GM11168 (cell line): Measurements from ENCODE around the gene TMEM259.

Experiments used
- in situ Hi-C: fragments of 300-500 bp; cut with MboI; formaldehyde crosslinking; loops from one replicate; pipeline ENCODE4 v1.12.0; 2022; ENCODE audit warnings: low sequenced_read_pairs; ENCODE audit not compliant: unreplicated experiment

The TMEM259 gene

DNA sequence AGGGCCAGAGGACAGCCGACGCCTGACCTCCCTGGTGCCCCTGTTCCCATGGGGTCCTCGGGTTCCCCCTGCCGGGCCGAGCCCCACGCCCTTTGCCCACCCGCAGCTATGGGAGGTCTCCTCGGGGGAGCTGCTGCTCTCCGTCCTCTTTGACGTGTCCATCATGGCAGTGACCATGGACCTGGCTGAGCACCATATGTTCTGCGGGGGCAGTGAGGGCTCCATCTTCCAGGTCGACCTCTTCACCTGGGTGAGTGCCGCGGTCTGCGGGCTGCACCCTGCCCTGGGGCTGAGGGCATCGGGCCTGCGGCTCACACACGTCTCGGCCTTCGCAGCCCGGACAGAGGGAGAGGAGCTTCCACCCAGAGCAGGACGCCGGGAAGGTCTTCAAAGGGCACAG is 30.2 kb downstream of the TMEM259 start:
- in situ Hi-C loops, result no loop called here

DNA sequence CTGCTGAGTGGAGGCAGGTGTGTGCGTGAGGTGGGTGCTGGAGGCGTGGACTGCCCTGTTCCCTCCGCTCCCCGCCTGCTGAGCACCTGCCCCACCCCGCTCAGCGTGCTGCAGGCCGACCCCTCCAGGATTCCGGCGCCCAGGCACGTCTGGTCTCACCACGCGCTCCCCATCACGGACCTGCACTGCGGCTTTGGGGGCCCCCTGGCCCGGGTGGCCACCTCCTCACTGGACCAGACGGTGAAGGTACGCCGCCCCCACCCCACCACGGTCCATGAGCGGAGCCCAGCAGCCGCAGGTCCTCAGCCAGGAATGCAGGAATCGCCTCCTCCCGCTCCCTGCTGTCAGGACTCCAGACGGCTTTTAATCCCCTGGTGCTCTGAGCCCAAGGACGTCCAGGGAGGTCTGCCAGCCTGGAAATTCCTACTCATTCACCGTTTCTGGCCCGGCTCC is 30.8 kb downstream of the TMEM259 start:
- in situ Hi-C loops, result no loop called here

DNA sequence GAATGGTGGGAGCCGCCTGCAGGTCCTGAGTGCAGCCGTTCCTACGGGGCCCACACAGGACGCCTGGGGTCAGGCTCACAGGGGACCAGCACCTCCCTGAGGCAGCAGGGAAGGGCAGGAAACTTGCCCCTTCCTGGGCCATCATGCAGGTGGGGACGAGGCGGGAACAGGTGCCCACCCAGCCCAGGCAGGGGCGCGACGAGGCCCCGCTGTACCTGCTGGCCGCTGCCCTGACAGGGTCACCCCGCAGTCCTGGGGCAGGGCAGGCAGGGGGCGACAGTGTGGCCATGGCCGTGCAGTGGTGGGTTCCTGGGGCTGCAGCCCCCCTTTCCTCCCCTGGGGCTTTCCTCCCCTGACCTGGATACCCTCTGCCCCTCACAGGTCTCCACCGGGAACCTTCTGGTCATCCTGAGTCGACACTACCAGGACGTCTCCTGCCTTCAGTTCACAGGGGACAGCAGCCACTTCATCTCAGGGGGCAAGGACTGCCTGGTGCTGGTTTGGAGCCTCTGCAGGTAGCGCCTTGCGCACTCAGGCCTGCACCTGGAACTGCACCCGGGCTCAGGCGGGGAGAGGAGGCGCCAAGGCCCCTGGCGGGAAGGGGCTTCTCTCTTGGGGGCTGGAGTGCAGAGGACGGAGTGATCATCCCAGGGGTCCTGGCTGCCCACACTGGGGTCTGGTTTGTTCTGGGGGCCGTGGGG is 31.4 kb downstream of the TMEM259 start:
- in situ Hi-C loops, result loop anchor here (10.0 kb wide), 1 partner anchor 125 kb away; no protein-coding TSS in a partner anchor

DNA sequence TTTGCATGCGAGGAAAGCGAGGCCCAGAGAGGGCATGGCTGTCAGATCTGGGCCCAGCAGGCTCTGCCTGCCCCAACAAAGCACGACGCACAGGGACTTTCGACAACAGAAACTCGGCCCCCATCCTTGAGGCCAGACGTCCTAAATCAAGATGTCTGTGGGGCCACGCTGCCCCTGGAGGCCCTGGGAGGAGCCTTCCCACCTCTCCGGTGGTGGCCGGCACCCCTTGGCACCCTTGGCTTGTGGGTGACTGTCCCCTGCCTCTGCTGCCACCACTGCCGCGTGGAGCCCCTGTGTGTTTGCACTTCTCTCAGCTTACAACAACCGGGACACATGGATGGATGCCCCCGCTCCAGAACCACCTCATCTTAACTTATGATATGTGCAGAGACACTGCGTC is 32.4 kb downstream of the TMEM259 start:
- in situ Hi-C loops, result loop anchor here (10.0 kb wide), 1 partner anchor 124 kb away; no protein-coding TSS in a partner anchor

DNA sequence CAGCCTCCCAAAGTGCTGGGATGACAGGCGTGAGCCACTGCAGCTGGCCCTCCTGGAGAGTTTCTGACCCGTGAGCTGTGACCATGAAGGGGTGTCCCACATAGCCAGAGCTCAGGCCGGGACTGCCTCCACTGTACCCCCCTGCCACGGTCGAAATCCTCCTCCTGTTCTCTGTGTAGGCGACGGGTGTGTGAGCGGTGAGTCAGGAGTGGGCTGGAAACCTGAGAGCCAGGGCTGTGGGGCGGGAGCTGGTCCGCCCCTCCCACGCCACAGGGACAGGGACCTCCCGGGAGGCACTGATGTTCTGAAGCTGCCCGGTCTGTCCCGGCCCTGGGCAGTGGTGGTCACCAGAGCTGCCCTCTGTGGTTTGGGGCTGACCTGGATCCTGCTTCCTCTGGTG is 32.8 kb downstream of the TMEM259 start:
- in situ Hi-C loops, result loop anchor here (10.0 kb wide), 1 partner anchor 123 kb away; no protein-coding TSS in a partner anchor

DNA sequence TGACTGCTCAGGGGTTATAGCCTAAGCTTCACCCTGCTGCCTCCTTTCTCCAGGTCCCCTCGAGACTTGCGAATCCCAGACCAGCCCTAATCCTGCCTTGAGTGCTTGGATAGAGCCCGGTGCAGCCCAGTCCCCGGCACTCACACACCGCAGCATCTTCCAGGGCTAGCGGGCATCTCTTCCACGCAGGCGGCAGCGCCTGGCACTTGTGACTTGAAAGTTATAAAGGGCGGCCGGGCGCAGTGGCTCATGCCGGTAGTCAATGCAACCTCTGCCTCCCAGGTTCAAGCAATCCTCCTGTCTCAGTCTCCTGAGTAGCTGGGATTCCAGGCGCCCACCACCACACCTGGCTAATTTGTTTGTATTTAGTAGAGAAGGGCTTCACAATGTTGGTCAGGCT is 34.8 kb downstream of the TMEM259 start:
- in situ Hi-C loops, result loop anchor here (10.0 kb wide), 1 partner anchor 121 kb away; no protein-coding TSS in a partner anchor

DNA sequence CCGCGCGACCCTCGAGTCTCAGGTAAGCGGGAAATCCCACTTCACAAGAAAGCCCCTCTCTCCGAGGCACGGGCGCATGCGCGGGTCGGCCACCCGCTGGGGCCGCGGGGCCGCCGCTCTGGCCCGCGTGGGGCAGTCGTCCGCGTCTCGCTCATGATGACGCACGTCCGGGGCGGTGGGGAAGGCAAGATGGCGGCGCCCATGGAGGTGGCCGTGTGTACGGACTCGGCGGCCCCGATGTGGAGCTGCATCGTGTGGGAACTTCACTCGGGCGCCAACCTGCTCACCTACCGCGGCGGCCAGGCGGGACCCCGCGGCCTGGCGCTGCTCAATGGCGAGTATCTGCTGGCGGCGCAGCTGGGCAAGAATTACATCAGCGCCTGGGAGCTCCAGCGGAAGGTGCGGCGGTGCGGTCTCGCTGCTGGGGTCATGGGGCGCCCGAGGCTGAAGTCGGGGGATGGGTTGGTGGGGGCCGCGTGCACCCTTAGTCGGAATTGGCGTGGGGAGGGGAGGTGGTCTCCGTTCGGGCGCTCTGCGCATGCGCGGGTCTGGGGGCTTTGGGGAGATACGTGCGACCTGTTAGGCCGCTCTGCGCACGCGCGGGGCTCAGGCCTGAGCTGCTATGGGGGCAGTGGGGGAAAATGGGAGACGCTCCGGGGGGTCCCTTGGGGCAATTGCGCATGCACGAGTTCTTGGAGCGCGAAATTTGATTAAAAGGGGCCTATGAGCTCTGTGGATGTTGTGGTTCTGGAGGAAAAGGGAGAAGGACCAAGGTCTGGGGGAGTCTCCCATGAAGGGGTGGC is 36.6 kb downstream of the TMEM259 start, which contains the start of gene WDR18:
WDR18 (plus strand) TSS at position 181 of the 803 bp plus-strand sequence; CDS start at position 190, 9 bp downstream.
- in situ Hi-C loops, result loop anchor here (5.0 to 10.0 kb wide), 2 partner anchors 62 to 120 kb away; no protein-coding TSS in a partner anchor

DNA sequence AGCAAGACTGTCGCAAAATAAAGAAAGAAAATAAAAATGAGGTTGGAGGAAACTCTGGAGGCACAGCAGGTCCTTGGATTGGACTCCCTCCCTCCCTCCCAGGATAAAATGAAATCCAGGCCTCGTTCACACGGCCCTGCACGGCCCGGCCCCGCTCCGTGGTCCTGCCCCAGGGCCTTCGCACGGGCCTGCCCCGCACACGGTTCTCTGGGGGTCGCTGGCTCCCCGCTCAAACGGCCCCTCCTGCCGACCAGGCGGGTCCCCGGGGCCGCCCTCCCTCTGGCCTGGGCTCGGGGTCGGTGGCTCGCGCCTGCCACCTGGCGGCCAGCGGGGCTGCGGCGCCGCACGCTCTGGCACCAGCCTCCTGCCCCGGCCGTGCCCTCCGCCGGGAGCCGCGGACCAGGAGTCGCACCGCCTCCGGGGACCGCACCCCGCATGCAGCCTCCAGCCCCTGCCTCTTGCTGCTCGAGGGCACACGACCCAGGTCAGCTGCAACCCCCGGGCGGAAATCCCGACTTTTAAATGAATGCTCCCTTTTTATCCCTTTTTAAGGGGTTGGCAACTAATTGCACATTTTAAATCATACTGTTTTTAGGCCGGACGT is 38.3 kb downstream of the TMEM259 start:
- in situ Hi-C loops, result loop anchor here (5.0 to 10.0 kb wide), 2 partner anchors 60 to 118 kb away; no protein-coding TSS in a partner anchor

DNA sequence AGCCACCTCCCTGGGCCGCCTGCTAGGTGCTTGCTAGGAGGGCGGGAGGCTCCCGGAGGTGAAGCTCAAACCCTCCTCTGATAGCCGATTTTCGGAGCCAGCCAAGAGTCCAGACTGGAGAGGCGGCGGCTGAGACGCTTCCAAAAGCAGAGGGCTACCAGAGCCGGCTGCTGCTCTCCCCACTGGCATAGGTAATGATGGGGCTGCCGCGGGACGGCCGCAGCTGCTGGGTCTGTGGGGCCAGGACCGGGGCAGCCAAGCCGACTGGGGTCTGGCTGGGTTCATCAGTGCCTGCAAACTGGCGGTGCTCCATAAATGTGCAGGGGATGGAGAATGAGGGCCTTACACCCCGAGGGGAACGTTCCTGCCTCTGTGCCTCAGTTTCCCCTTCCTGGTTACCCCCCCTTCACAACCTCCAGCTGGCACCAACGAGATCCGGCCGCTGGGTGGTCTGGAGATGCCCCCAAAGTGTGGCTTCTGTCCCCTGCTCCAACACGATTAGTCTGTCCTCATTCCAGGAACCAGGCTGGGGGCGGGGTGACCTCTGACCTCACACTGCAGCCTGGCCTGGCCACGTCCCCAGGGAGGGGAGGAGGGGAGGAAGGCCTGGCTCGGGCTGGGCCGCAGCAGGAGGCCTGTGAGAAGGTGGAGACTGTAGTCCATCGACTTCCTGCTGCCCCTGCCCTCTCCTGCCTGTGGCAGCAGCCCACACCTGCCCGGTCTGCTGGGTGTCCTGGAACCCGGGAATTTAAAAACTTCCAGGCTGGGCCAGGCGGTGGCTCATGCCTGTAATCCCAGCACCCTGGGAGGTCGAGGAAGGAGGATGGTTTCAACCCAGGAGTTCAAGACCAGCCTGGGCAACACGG is 40.6 kb downstream of the TMEM259 start:
- in situ Hi-C loops, result loop anchor here (5.0 to 10.0 kb wide), 2 partner anchors 58 to 116 kb away; no protein-coding TSS in a partner anchor

DNA sequence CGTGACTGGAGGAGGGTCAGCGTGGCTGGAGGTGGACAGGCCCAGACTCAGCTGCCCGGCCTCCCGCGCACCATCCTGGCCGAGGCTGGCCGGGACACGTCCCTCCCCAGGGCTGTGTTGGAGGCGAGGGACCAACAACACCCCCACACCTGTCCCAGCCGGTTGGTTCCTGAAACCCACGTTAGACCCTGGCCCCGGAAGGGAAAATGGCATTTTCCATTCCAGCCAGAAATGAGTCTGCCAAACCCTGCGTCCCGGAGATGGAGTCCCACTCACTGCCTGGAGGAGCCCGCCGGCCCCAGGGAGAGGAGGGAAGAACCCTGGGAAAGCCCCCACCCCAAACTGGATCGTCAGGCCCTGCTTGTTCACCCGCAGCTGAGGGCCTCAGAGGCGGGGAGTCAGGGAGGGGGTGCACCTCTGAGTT is 41.6 kb downstream of the TMEM259 start:
- in situ Hi-C loops, result no loop called here

DNA sequence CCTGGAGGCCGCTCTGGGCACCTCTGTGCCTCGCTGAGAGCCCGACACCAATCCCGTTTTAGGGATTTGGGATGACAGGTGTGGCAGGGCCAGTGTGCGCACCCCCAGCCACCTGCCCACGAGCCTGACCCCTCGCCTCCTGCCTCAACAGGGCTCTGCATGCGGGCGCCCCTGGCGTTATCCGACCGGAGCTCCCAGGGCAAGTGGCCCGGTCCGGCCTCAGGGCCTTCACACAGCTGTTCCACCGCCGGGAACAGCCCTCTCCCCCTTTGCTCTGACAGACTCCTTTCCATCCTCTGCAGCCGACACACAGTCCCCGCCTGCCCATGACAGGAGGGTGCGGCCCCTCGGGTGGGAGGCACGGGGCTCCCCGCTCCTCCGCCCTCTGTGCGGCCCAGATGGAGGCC is 43.9 kb downstream of the TMEM259 start:
- in situ Hi-C loops, result no loop called here

DNA sequence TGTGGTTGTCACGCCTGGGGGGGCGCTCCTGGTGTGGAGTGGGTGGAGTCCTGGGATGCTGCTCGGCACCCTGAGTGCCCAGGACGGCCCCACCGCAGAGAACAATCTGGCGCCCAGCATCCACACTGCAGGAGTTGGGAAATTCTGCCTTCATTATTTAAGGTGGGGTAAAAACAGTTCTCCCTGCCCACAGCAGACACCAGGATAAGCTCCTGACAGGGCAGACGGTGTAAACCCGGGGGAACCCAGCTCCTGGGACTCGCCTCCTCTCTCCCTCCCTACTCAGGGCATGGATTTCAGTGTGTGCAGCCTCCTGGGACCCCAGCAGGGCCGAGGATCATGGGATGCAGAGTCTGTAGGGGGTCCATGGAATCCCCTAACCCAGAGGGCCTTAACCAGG is 44.4 kb downstream of the TMEM259 start:
- in situ Hi-C loops, result no loop called here

DNA sequence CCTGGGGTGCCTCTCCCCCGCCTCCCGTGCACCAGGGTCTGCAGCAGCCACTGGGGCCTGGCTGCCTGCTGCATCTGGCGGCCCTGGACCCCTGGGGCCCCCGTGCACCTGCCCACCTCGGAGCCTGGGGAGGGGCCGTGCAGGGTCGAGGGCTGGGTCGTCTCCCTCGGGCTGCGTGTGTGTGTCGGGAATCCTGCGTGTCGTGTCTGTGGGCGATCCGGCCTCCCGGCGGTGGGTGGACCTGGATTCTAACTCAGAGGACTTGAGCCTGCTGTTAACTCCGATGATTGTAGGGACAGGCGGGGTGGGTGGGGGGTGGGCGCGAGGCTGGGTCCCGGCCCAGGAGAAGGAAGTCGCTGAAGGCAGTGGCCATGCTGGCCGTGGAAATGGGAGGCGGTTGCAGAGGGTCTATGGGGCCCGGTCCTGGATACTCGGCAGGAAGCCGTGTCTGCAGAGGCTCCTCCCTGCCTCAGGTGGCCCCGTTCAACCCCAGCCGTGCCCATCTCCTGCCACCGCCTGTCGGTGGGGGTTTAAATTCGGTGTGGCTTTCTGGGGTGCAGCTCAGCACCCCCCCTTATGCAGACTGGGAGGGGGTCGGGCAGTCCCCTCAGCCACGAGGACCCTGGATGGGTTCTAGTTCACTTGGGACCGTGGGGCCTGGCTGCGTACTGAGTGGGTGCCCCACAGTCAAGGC is 46.2 kb downstream of the TMEM259 start:
- in situ Hi-C loops, result no loop called here

DNA sequence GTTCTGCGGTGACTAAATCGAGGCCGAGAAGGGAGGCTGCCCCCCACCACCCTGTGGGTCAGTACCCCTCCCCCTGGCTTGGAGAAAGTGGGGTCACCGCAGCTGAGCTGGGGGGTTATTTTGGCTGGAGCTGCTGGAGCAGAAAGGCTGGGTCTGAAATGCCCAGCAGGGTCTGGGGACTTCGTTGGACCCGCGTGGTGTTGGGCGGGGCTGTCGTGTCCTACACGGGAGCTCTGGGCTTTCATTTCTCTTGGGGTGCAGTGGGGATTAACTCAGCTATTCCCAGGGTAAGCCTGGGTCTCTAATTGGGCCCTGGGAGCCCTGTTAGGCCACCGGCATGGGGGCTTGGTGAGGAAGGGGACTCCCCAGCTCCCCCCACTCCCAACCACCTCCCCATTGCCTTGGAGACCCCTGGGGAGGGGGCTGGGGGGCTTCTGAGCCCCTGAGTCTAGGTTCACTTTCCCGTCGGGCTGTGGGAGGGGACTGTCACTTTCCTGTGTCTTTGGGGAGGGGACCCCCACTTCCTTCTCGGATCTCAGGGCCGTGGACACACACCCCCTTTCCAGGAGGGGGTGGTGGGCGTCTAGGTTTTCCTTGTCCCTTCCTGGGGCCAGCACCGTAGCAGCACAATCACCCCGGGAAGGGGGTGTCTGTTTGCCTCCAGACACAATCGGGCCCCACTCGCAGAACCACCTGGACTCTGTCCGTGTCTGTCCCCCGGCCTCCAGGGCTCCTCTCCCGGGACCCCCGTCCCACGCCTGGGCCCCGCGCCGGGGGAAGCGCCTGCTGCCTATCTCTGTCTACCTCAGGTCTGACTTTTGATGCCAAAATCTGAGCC is 47.0 kb downstream of the TMEM259 start:
- in situ Hi-C loops, result no loop called here

DNA sequence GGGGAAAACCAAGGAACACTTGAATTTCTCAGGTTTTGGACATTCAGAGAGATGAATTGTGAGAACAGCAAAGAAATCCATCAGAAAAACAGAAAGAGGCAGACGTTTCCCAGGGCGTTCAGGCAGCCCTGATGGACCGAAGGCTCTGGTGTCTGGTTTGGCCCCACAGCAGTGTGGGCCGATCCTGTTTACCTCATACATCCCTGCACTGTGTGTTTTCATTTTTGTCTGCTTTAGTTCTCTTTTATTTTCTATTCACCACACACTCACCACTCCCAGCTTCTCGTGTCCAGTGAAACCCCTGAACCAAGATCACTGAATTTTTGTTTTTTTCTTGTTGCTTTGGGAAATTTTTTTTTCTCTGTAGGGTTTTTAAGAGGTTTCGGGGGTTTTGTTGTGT is 48.6 kb downstream of the TMEM259 start:
- in situ Hi-C loops, result no loop called here

DNA sequence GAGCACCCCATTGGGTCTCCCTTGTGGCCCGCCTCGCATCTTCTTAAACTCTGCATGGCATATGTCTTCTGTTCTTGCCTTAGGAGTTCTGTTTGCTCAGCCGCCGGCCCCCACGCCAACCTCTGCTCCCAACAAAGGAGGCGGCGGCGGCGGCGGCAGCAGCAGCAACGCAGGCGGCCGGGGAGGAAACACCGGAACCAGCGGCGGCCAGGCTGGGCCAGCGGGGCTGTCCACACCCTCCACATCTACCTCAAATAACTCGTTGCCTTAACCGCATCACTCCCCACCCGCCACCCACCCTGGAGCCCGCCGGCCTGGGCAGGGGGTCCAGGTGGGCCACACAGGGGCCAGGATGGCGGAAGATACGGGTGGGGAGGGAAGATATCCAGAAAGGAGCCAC is 49.1 kb downstream of the TMEM259 start:
- in situ Hi-C loops, result no loop called here

DNA sequence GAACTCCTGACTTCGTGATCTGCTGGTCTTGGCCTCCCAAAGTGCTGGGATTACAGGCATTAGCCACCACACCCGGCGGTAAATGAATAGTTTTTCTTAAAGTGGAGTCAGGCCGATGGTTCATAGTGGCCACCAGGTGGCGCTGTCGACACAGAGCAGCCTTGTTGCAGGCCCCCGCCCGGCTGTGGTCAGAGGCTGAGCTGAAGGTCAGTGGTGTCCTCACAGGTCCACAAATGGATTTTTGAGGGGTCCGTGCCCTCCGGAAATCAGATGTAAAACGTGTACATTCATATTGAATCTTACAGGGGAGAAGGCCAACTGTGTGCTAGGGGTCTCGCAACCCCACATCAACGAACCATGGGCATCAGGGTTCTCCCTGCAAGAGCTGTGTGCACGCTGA is 50.2 kb downstream of the TMEM259 start:
- in situ Hi-C loops, result no loop called here

DNA sequence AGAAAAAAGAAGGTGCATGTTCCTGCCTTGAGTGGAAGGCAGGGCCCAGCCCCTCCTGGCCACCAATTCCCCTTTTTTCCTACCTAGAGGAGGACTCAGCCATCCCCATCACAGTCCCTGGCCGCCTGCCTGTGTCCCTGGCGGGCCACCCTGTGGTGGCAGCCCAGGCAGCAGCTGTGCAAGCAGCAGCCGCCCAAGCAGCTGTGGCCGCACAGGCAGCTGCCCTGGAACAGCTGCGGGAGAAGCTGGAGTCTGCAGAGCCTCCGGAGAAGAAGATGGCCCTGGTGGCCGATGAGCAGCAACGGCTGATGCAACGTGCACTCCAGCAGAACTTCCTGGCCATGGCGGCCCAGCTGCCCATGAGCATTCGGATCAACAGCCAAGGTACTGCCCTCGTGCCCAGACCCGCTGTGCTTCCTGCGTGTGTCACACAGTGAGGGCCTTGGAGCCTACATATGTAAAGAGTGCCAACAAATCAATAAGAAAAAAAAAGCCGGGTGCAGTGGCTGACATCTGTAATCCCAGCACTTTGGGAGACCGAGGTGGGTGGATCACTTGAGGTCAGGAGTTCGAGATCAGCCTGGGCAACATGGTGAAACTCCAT is 54.3 kb downstream of the TMEM259 start:
- in situ Hi-C loops, result no loop called here
